GM12878 (cell line): Measurements from ENCODE around the gene MTA3.

Experiments
- ASH2L ChIP-seq: fragments of 300-600, 200-600 bp; sonication (generic); IDR thresholded peaks from 2 replicates; pipeline ENCODE4 v1.6.1; 2017; ENCODE audit warnings: low read depth, mild to moderate bottlenecking, borderline replicate concordance
- CBX3 ChIP-seq: fragments of 200-600 bp; sonication (generic); IDR thresholded peaks from 2 replicates; pipeline ENCODE4 v1.6.1; 2016; ENCODE audit warnings: low read depth, borderline replicate concordance
- EZH2 ChIP-seq: IDR thresholded peaks from 2 replicates; pipeline ENCODE4 v1.6.1; 2012; ENCODE audit warnings: low read depth, mild to moderate bottlenecking, control low read depth, inconsistent platforms, low read length, borderline replicate concordance; ENCODE audit not compliant: control insufficient read depth
- MLLT1 ChIP-seq: fragments of 450-650 bp; IDR thresholded peaks from 2 replicates; pipeline ENCODE4 v1.6.1; 2016; ENCODE audit warnings: mild to moderate bottlenecking
- PAX8 ChIP-seq: fragments of 450-650 bp; IDR thresholded peaks from 2 replicates; pipeline ENCODE4 v1.6.1; 2017; ENCODE audit warnings: mild to moderate bottlenecking, moderate library complexity
- POLR2AphosphoS5 ChIP-seq: IDR thresholded peaks from 2 replicates; pipeline ENCODE4 v1.6.1; 2011; ENCODE audit warnings: mild to moderate bottlenecking, low read length, inconsistent platforms
- SIN3A ChIP-seq: IDR thresholded peaks from 2 replicates; pipeline ENCODE4 v1.6.1; 2012; ENCODE audit warnings: low read depth, low read length, improper control_type of control experiment
- SREBF2 ChIP-seq: IDR thresholded peaks from 2 replicates; pipeline ENCODE4 v1.6.1; 2012; ENCODE audit warnings: mild to moderate bottlenecking, low read length
- SUZ12 ChIP-seq: fragments of 200-600 bp; sonication (generic); IDR thresholded peaks from one replicate; pipeline ENCODE4 v1.6.1; 2018; ENCODE audit warnings: antibody characterized with exemption, mild to moderate bottlenecking; ENCODE audit not compliant: unreplicated experiment
- TF ChIP-seq, protein P1 (sequence below), 3 experiments: IDR thresholded peaks in 2 of 3; conservative IDR thresholded peaks in 1 of 3; 2 replicates each; pipeline ENCODE4 v1.5.1; 2011; ENCODE audit warnings: low read depth in 3 of 3, low read length in 3 of 3, mild to moderate bottlenecking in 3 of 3, control low read depth in 2 of 3, moderate library complexity in 2 of 3, inconsistent platforms in 1 of 3, mixed read lengths in 1 of 3; ENCODE audit not compliant: control insufficient read depth in 2 of 3, insufficient read depth in 1 of 3; ENCODE audit errors: extremely low read depth in 1 of 3

DNA sequence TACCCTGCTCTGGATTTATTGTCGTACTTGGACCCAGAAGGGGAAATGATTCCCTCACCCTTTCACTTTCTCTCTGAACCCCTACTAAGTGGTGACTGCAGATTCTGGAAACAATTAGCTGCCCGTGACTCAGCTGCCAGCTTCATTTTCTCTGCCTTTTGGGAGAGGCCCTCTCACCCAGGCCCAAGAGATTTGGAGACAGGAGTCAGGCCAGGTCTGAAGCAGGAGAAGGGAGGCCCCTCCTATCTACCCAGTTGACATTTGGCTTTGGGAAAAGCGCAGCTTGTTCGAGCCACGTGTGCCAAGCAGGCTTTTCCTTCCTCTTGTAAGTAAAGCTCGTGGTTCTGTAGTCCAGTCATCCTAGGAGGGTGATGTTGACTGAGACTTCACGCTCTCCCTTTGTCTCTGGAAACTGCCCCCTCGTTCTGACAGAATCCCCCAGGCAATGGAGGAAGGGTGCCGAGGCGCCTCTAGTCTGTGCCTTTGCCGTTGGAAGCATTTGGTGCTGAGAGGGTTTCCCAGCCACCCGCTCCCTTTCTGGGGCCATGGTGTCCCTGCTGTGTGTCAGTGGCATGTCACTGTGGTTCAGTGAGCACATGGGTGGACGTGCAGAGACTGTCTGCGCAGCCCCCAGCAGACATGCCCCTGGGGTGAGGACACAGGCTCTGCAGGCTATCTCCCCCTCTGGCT is 186.9 kb downstream of the MTA3 start:
- TF ChIP-seq, protein P1, sequence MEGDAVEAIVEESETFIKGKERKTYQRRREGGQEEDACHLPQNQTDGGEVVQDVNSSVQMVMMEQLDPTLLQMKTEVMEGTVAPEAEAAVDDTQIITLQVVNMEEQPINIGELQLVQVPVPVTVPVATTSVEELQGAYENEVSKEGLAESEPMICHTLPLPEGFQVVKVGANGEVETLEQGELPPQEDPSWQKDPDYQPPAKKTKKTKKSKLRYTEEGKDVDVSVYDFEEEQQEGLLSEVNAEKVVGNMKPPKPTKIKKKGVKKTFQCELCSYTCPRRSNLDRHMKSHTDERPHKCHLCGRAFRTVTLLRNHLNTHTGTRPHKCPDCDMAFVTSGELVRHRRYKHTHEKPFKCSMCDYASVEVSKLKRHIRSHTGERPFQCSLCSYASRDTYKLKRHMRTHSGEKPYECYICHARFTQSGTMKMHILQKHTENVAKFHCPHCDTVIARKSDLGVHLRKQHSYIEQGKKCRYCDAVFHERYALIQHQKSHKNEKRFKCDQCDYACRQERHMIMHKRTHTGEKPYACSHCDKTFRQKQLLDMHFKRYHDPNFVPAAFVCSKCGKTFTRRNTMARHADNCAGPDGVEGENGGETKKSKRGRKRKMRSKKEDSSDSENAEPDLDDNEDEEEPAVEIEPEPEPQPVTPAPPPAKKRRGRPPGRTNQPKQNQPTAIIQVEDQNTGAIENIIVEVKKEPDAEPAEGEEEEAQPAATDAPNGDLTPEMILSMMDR (IDR thresholded peaks at IDR 0.05 in 2 of 3, conservative IDR thresholded peaks at IDR 0.05 in 1 of 3; ENCODE audit: control insufficient read depth in 2 of 3, extremely low read depth in 1 of 3, insufficient read depth in 1 of 3, low read depth in 3 of 3, low read length in 3 of 3): no peak
- no peak for TF ChIP-seq POLR2AphosphoS5
- TF ChIP-seq SREBF2: no peak
- no peak for TF ChIP-seq CBX3
- no peak for TF ChIP-seq PAX8
- no peak for TF ChIP-seq SIN3A
- TF ChIP-seq SUZ12: no peak
- no peak for TF ChIP-seq MLLT1
- TF ChIP-seq ASH2L: no peak
- no peak for TF ChIP-seq EZH2
